Progenitor cell of endocrine pancreas (in vitro differentiated cells): ENCODE data around the gene NPAS2. TPM values are rescaled to one million over a fixed set of nuclear protein-coding genes. Genes with fewer than 3 reads are reported as not detected.

ENCODE experiments used
- DNase-seq: peaks from one replicate; pipeline ENCODE4 v3.0.0; 2021; ENCODE audit warnings: low spot score; ENCODE audit not compliant: unreplicated experiment
- H3K27ac Mint-ChIP-seq: 2 replicates; pipeline ENCODE4 v1.8.0; 2021; ENCODE audit warnings: mild to moderate bottlenecking, moderate library complexity, mixed read lengths
- H3K27me3 Mint-ChIP-seq: 2 replicates; pipeline ENCODE4 v1.8.0; 2021; ENCODE audit warnings: mixed read lengths
- H3K36me3 Mint-ChIP-seq: 2 replicates; pipeline ENCODE4 v1.8.0; 2022; ENCODE audit warnings: mixed read lengths; ENCODE audit not compliant: insufficient read depth
- H3K4me1 Mint-ChIP-seq: 2 replicates; pipeline ENCODE4 v1.8.0; 2021; ENCODE audit warnings: low read depth, mixed read lengths
- H3K4me3 Mint-ChIP-seq: 2 replicates; pipeline ENCODE4 v1.8.0; 2021; ENCODE audit warnings: low read depth, mild to moderate bottlenecking, moderate library complexity, mixed read lengths
- H3K9me3 Mint-ChIP-seq: 2 replicates; pipeline ENCODE4 v1.8.0; 2021; ENCODE audit warnings: low read depth, mixed read lengths
- CTCF ChIP-seq: fragments of 200-600 bp; sonication (generic); IDR thresholded peaks from one replicate; pipeline ENCODE4 v1.5.0; 2021; ENCODE audit warnings: antibody characterized with exemption, mild to moderate bottlenecking; ENCODE audit not compliant: unreplicated experiment
- total RNA-seq: library from RNA; stranded (reverse); gene quantifications from 2 replicates; pipeline ENCODE4 v1.2.1, GENCODE V29; 2021

NPAS2 gene
- total RNA-seq, 1 donor from 2014 or later = 0.84 TPM

DNA sequence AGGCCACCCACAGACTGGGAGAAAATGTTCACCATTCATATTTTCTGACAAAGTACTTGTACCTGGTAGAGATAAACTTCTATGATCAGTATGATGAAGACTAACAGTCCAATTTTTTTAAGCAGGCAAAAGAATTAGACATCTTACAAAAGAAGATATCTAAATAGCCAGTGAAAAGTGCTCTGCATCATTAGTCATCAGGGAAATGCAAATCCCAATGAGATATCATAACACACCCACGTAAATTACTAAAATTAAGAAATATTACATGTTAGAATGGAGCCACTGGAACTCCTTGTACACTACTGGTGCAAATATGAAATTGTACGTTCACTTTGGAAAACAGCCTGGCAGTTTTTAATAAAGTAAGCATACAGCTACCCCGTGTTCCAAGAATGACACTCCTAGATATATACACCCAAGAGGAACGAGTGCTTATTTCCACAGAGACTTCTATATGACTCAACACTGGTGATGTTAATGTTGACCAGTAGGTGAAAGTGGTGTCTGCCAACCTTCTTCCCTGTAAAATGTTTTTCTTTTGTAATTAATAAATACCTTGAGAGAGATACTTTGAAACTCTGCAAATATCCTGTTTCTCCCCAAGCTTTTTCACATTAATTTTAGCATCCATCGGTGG is 80.3 kb downstream of the NPAS2 start:
- H3K9me3 Mint-ChIP-seq = peaks cover 6% of the 10 kb centered on the region
- H3K4me3 Mint-ChIP-seq = no peak overlapping the region

GRCh38 chr2:100902817-100903405 is 83.0 kb downstream of the NPAS2 start:
- Mint-ChIP-seq H3K27me3 (no peaks in the 10 kb centered on the region), H3K4me1 (no peaks in the 10 kb centered on the region), H3K4me3 (no peak overlapping the region), H3K27ac (no peak overlapping the region), H3K9me3 (peaks cover 6% of the 10 kb centered on the region), H3K36me3 (no peaks in the 10 kb centered on the region)
- DNase-seq = no peak
- no peak for TF ChIP-seq CTCF

More for the DNA sequence above, 80.3 kb downstream of the NPAS2 start:
- Mint-ChIP-seq H3K36me3 (no peaks in the 10 kb centered on the region), H3K4me1 (no peaks in the 10 kb centered on the region), H3K27ac (no peak overlapping the region), H3K27me3 (no peaks in the 10 kb centered on the region)
- no peak for TF ChIP-seq CTCF
- DNase-seq = no peak

GRCh38 chr2:100903534-100904258 is 83.8 kb downstream of the NPAS2 start:
- no peak for DNase-seq
- Mint-ChIP-seq H3K36me3 (no peaks in the 10 kb centered on the region), H3K27me3 (peaks cover 3% of the 10 kb centered on the region), H3K9me3 (peaks cover 6% of the 10 kb centered on the region), H3K4me3 (no peak overlapping the region), H3K27ac (no peak overlapping the region), H3K4me1 (no peaks in the 10 kb centered on the region)
- TF ChIP-seq CTCF = no peak

DNA sequence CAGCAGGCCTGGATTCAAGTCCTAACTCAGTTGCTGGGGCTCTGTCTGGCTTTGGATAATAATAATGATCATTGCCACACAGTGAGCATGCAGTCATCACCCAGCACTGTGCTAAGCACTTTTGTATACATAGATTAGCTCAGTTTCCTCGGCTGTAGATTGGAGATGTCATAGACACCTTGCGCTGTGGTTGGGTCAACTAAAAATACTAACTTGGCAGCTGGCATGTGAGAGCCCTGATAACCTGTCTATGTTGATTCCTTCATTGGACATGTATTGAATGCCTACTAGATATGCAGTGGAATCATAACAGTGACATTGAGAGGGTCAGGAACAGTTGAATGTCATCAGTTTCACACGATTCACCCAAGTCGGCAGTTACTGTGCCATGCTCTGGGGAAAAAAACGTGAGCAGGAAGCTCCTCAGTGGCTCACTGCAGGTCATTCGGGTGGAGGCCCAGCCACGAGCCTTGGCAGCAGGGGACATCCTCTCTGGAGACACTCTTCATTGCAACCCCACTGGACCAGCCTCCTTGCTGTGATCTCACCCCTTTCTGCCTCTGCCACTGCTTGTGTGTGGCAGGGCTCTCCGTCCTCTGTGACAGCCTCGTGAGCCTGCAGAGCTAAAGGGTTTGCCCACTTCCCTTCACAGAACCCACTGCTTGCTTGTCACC is 85.3 kb downstream of the NPAS2 start:
- TF ChIP-seq CTCF = no peak
- no peaks in the 10 kb centered on the region for H3K4me1 Mint-ChIP-seq
- peaks cover 3% of the 10 kb centered on the region for H3K9me3 Mint-ChIP-seq
- no peak for DNase-seq
- no peaks in the 10 kb centered on the region for H3K36me3 Mint-ChIP-seq
- no peak overlapping the region for H3K4me3 Mint-ChIP-seq
- H3K27me3 Mint-ChIP-seq = peaks cover 7% of the 10 kb centered on the region
- no peak overlapping the region for H3K27ac Mint-ChIP-seq

- DNase-seq = no peak
- no peak overlapping the region for H3K4me3 Mint-ChIP-seq
- no peaks in the 10 kb centered on the region for H3K4me1 Mint-ChIP-seq
- no peak for TF ChIP-seq CTCF
- no peak overlapping the region for H3K27ac Mint-ChIP-seq
- H3K27me3 Mint-ChIP-seq = peaks cover 7% of the 10 kb centered on the region
- H3K36me3 Mint-ChIP-seq = no peaks in the 10 kb centered on the region
- no peaks in the 10 kb centered on the region for H3K9me3 Mint-ChIP-seq
Observed at GRCh38 chr2:100906131-100906530, 86.2 kb downstream of the NPAS2 start.
